Prostate gland (tissue), 2 donors: Measurements from ENCODE around the gene GBP2. TPM values are rescaled to one million over a fixed set of nuclear protein-coding genes. Genes with fewer than 3 reads are reported as not detected.

ENCODE experiments used
- DNase-seq: peaks from one replicate; pipeline ENCODE4 v3.0.0-alpha.2; 2019; ENCODE audit warnings: low spot score
- H3K27ac ChIP-seq, 2 donors: fragments of 200-600 bp; sonication (generic); 2 replicates each; pipeline ENCODE4 v1.5.1; 2017 to 2019
- H3K27me3 ChIP-seq: fragments of 200-600 bp; sonication (generic); replicated peaks from 2 replicates; pipeline ENCODE4 v1.5.1; 2019; ENCODE audit not compliant: insufficient read depth
- H3K36me3 ChIP-seq, 2 donors: fragments of 200-600 bp; sonication (generic); 1 replicate in 1 of 2; 2 replicates in 1 of 2; pipeline versions ENCODE4 v1.5.1 to v1.8.1; 2017 to 2019
- H3K4me1 ChIP-seq: fragments of 200-600 bp; sonication (generic); replicated peaks from 2 replicates; pipeline ENCODE4 v1.5.1; 2019
- H3K4me3 ChIP-seq, 2 donors: fragments of 200-600 bp; sonication (generic); 2 replicates each; pipeline ENCODE4 v1.5.1; 2017 to 2019
- H3K9me3 ChIP-seq: fragments of 200-600 bp; sonication (generic); 2 replicates; pipeline ENCODE4 v1.5.1; 2017
- POLR2A ChIP-seq: fragments of 450-650 bp; IDR thresholded peaks from one replicate; pipeline ENCODE4 v1.6.1; 2016; ENCODE audit warnings: antibody characterized with exemption, mild to moderate bottlenecking
- POLR2AphosphoS5 ChIP-seq: sonication (generic); formaldehyde crosslinking; IDR thresholded peaks from one replicate; pipeline ENCODE4 v1.6.1; 2017; ENCODE audit warnings: antibody characterized with exemption
- WGBS: methylation state at CpG from one replicate; pipeline ENCODE4 v1.1.5; 2018; 5-methylcytosine and 5-hydroxymethylcytosine counted together
- intact Hi-C: fragments of 100-400 bp; cut with DNase I; formaldehyde crosslinking; loops from one replicate; pipeline ENCODE4 v1.14.2; 2022
- total RNA-seq, 2 donors: library from RNA; depleted of rRNA; stranded (reverse); fragments of >200 nt; gene quantifications; one replicate each; pipeline ENCODE4 v1.1.0, GENCODE V29; 2016
- TF ChIP-seq, protein P1 (sequence below), 4 experiments: fragments of 200-600 bp in 2 of 4; fragments of 450-650 bp in 2 of 4; sonication (generic) in 2 of 4; IDR thresholded peaks; 1 replicate in 3 of 4; 2 replicates in 1 of 4; pipeline ENCODE4 v1.5.1; 2016 to 2019; ENCODE audit warnings: antibody characterized with exemption in 4 of 4, mild to moderate bottlenecking in 2 of 4, moderate library complexity in 2 of 4

The GBP2 gene
- total RNA-seq, 2 donors from 2014 or later = 34.8 to 66.4 TPM

DNA sequence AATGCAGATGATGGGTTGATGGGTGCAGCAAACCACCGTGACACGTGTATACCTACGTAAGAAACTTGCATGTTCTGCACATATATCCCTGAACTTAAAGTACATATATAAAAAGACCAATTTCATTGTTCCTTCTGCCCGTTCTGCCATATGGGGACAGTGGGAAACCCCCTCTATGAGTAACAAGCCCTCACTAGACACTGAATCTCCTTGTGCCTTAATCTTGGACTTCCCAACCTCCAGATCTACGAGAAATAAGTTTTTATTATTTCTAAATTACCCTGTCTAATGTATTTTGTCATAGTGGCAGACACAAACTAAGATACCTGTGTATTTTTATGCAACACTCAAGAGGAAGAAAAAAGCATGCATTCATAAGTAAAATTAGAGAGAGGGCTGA, 39.9 kb upstream of the GBP2 start:
- intact Hi-C loops = no loop called here
- H3K27me3 ChIP-seq = no peaks in the 10 kb centered on the region
- TF ChIP-seq, protein P1, sequence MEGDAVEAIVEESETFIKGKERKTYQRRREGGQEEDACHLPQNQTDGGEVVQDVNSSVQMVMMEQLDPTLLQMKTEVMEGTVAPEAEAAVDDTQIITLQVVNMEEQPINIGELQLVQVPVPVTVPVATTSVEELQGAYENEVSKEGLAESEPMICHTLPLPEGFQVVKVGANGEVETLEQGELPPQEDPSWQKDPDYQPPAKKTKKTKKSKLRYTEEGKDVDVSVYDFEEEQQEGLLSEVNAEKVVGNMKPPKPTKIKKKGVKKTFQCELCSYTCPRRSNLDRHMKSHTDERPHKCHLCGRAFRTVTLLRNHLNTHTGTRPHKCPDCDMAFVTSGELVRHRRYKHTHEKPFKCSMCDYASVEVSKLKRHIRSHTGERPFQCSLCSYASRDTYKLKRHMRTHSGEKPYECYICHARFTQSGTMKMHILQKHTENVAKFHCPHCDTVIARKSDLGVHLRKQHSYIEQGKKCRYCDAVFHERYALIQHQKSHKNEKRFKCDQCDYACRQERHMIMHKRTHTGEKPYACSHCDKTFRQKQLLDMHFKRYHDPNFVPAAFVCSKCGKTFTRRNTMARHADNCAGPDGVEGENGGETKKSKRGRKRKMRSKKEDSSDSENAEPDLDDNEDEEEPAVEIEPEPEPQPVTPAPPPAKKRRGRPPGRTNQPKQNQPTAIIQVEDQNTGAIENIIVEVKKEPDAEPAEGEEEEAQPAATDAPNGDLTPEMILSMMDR (IDR thresholded peaks at IDR 0.05) = no peak
- no peak for TF ChIP-seq POLR2A
- no peak for TF ChIP-seq POLR2AphosphoS5
- H3K27ac ChIP-seq = no peak overlapping the region
- H3K4me1 ChIP-seq = no peaks in the 10 kb centered on the region
- H3K36me3 ChIP-seq = no peaks in the 10 kb centered on the region
- no peaks in the 10 kb centered on the region for H3K9me3 ChIP-seq
- no peak overlapping the region for H3K4me3 ChIP-seq
- no peak for DNase-seq
- 93% methylated on average over 5 of the region's 5 CpGs for WGBS

DNA sequence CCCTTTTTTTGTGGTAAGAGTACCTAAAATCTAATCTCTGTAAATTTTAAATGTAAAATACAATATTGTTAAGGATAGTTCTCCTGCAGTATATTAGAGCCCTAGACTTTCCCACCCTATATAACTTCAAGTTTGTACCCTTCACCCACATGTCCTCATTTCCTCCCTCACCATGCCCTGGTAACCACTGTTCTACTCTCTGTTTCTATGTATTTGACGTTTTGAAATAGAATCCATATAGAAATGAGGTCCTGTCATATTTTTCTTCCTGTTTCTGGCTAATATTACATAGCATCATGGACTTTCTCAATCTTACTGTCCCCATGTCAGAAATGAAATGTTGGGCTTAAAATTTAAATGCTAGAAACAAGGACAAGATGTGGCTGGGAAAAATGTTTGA, 25.1 kb upstream of the GBP2 start:
- Histone ChIP-seq H3K4me3 (no peak overlapping the region), H3K27ac (no peak overlapping the region), H3K9me3 (no peaks in the 10 kb centered on the region), H3K4me1 (no peaks in the 10 kb centered on the region), H3K27me3 (no peaks in the 10 kb centered on the region), H3K36me3 (no peaks in the 10 kb centered on the region)
- 66% methylated on average over 1 of the region's 1 CpG for WGBS
- no peak for DNase-seq
- TF ChIP-seq, protein P1 (IDR thresholded peaks at IDR 0.05) = no peak
- no peak for TF ChIP-seq POLR2A
- TF ChIP-seq POLR2AphosphoS5 = no peak
- intact Hi-C loops = no loop called here

DNA sequence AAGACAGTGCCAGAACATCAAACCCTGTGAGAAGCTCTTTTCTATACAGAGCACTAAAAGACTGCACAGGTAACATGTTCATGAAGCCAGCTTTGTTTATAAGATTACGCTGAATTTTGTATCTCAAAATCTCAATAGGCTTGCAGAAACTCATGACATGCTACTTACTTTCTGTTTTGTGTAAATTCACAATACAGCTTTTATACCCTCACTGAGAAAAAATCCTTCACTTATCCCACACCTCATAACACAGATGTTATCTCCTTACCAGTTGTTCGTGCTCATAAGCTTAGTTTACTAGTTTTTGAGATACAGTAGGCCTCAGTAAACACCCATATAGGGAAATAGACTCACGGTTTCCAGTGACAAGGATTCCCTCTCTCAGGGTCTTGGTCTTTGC, 24.1 kb upstream of the GBP2 start:
- no peaks in the 10 kb centered on the region for H3K9me3 ChIP-seq
- TF ChIP-seq POLR2A (no peak), POLR2AphosphoS5 (no peak)
- TF ChIP-seq, protein P1 (IDR thresholded peaks at IDR 0.05) = no peak
- 37% methylated on average over 3 of the region's 3 CpGs for WGBS
- H3K4me3 ChIP-seq = no peak overlapping the region
- no peaks in the 10 kb centered on the region for H3K36me3 ChIP-seq
- intact Hi-C loops = no loop called here
- H3K4me1 ChIP-seq = no peaks in the 10 kb centered on the region
- DNase-seq = no peak
- H3K27ac ChIP-seq = no peak overlapping the region
- no peaks in the 10 kb centered on the region for H3K27me3 ChIP-seq

DNA sequence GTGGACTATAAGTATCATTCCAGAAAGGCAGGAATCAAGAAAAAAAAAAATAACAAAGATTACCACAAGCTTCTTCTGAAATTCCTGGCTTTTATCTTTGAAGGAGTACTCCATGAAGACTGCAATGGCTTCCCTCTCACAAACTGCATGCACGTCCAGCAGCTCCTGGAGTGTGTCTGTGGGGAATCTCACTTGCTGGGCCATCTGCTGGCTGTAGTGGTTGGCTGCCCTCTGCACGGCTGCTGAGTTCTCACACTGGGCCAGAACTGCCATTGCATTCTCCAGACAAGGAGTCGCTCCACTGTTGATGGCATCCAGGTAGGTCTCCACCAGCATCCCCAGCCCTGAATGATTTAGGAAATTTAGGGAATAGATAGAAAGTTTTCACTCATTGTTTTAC, 23.3 kb upstream of the GBP2 start:
- WGBS = 43% methylated on average over 3 of the region's 3 CpGs
- no peak overlapping the region for H3K27ac ChIP-seq
- intact Hi-C loops = no loop called here

More for the DNA sequence above, 23.3 kb upstream of the GBP2 start:
- no peaks in the 10 kb centered on the region for H3K36me3 ChIP-seq
- H3K9me3 ChIP-seq = no peaks in the 10 kb centered on the region
- H3K4me3 ChIP-seq = no peak overlapping the region
- H3K27me3 ChIP-seq = no peaks in the 10 kb centered on the region
- H3K4me1 ChIP-seq = no peaks in the 10 kb centered on the region
- TF ChIP-seq POLR2AphosphoS5 (no peak), POLR2A (no peak)
- TF ChIP-seq, protein P1 (IDR thresholded peaks at IDR 0.05) = no peak
- DNase-seq = no peak
